ENCODE measurements around the gene GPX5.

Gene GPX5

DNA sequence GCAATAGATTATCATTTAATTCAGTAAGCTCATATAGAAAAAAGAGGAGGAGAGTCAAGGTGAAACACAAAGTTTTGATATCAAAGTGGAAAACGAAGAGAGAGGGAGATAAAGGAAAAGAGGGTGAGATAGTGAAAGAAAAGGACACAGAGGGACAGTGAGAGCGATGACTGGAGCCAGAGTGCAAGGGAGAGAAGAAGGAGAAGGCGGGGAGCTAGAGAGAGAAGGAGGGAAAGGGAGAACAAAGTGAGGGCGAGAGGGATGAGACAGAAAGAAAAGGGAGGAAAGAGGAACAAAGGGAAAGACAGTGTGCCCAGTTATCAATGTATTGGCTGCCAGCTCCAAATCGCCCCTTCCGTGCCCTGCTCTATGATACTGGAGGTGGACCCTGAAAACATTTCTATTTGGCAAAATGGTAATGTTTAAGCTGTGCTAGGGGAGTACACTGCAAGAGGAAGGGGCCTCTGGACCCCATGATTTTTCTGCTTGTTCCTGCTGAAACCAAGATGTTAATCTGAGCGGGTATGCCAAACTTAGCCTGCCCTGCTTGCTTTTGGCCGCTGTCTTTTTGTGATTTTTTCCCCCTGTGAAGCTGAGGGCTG is 27.8 kb downstream of the GPX5 start:
- no peak for DNase-seq (ENCODE audit: extremely low spot score, insufficient read length, low read depth)

DNA sequence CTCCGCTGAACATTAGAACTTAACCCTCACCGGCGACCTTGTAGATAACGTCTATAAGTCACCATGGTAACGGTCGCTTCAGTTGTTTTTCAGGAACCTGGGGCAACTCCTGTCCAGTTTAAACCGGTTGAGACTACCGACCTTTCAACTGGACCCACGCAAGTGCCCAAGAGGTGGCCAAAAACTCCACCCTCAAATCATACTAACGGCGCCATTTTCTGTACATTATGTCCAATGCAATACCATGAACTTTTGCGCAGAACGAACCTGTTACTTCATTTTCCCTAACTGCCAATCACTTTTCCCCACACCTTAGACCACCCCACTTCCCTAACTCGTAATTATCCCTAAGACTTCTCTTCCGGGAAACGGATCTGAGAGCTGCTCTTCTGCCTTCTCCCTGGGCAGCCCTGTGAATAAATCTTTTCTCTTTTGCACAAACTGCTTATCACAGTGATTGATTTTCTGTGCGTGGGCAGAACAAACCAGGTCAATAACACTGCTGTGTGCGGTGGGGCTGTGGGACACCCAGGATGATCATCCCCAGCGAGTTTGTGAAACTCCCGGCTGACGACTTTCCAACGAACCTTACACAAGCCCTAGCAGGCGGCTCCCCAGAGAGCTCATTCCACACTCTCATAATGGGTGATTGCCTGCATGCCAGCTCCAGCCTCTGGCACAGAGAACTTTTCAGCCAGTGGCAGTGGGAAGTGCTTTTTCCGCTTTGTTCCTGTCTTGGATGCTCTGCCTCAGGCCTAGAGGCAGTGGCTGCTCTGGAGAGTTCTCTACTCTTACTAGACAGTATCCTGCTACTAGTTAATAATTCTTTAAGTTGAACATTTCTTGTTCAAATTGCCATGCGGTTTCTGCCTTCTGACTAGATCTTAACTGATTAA is 28.6 kb downstream of the GPX5 start:
- DNase-seq (ENCODE audit: extremely low spot score, insufficient read length, low read depth) = no peak

More for the DNA sequence above, 27.8 kb downstream of the GPX5 start:
- no peak for FAIRE-seq

DNA sequence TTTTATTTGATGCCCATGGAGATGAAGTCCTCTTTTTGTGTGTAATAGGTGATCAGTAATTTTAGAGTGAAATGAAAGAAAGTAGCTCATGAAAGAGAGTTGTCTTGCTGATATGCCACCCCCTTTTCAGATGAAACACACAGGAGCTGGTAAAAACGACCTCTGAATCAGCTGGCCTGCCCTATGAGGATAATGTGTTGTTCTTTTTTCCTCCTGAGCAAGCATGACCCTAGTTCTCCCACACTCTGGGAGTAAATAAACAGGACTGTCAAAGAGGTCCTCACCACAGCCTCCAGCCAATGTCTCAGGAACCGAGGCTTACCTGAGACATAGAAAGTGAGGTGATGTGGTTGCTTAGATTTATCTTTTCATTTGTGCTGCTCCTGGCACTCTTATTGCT is 29.5 kb downstream of the GPX5 start:
- DNase-seq (ENCODE audit: extremely low spot score, insufficient read length, low read depth) (no peak), FAIRE-seq (no peak)

More for the DNA sequence above, 28.6 kb downstream of the GPX5 start:
- FAIRE-seq = no peak

DNA sequence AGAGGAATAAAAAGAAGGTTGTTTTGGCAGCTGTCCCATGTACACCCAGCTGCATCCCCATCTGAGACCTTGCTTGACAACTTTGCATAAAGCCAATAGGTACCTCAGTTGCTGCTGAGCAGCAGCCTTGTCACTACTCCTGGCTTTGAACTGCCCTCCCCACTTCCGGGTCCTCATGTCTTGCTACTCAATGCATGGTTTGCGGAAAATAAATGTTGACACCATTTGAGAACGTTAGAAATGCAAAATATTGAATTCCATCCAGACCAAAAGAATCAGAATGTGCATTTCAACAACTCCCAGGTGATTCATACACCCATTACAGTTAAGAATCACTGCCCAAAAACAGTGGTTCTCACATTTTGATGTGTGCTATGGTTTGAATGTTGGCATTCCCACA is 32.9 kb downstream of the GPX5 start:
- no peak for DNase-seq (ENCODE audit: extremely low spot score, insufficient read length, low read depth)
- FAIRE-seq = no peak

DNA sequence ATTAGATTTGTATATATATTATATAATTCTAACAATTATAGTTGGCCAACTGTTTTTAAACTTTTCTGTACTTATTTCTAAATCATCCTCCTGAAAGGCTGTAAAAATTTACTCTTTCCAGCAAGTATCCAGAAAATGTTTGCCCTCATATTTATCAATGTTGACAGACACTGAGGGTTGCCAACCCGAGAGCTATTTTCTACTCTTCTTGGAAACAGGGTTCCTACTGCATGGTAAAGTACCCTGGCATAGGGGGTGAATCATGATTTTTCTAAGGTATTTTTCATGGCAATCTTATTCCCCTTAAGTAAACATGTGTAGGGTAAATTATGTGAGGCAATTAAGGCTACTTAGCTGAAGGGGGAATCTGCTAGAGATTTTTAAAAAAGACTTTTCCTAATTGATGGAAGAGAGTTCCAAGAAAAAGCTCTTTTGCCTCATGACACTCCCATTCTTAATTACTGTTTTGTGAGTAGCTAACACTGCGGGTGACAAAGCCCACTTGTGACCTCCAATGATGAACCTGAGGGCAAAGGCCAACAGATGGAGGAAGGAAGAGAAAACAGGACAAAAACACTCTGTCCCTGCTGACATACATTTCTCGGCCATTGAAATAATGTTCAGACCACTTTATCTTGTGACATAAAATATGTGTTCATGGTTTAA is 37.9 kb downstream of the GPX5 start:
- no peak for DNase-seq (ENCODE audit: extremely low spot score, insufficient read length, low read depth)
- no peak for FAIRE-seq

DNA sequence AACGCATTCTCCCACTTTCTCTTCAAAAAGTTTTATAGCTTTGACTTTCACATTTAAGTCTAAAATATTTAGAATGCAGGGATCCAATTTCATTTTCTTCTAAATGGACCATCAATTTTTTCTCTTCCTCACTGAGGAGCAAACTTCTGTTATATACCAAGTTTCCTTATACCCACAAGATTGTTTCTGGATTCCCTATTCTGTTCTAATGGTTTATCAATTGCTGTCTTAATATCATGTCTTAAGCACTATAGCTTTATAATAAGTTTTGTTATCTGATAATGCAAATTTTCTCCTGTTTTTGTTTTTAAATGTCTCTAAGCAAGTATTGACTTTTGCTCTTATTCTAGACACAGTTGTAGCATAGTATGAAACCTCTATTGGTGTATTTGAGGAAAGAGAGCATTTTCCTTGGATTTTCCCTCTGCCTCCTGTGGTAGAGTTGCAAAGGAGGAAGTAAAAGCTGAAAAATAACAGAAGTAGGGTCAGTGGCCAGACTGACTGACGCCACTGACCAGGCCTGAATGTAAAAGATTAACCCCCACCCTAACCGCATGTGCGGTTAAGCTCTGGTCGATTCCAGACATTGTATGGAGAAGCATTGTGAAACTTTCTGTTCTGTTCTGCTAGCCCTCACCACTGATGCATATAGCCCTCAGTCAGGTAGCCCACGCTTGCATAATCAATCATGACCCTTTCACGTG is 40.3 kb downstream of the GPX5 start:
- DNase-seq (ENCODE audit: extremely low spot score, insufficient read length, low read depth) (no peak), FAIRE-seq (no peak)

DNA sequence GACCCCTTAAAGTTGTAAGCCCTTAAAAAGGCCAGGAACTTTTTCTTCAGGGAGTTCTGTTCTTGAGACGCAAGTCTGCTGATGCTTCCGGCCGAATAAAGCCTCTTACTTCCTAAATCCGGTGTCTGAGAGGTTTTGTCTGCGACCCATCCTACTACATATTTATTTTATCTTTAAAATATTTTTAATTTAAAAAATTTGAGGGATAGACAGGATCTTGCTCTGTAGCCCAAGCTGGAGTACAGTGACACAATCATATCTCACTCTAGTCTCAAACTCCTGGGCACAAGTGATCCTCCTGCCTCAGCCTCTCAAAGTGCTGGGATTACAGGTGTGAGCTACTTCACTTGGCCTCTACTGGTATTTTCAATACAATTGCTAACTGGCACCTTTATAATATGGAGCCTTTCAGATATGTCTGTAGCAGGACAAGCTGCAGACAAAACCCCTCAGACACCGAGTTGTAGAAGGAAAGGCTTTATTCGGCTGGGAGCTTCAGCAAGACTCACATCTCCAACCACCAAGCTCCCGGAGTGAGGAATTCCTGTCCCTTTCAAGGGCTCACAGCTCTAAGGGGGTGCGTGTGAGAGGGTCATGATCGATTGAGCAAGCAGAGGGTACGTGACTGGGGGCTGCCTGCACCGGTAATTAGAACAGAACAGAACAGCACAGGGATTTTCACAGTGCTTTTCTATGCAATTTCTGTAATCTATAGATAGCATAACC is 41.0 kb downstream of the GPX5 start:
- no peak for DNase-seq (ENCODE audit: extremely low spot score, insufficient read length, low read depth)
- FAIRE-seq = no peak

DNA sequence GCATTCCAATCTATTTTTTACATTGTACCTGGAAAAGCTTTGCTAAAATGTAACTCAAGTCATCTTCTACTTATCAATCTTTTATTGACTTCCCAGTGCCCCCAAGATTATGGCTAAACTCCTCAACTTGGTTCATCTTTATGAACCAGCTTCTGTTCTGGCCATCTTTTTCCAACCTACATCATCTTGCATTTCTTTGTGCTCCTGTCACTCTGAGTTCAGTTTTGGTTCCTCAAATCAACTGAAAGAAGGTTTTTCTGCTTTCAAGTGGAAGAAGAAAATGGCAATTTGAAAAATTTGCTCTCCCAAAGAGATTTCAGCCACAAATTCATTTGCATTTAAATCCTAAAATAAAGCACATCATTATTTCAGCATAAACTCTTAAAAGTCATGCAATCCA is 41.8 kb downstream of the GPX5 start:
- no peak for FAIRE-seq

DNA sequence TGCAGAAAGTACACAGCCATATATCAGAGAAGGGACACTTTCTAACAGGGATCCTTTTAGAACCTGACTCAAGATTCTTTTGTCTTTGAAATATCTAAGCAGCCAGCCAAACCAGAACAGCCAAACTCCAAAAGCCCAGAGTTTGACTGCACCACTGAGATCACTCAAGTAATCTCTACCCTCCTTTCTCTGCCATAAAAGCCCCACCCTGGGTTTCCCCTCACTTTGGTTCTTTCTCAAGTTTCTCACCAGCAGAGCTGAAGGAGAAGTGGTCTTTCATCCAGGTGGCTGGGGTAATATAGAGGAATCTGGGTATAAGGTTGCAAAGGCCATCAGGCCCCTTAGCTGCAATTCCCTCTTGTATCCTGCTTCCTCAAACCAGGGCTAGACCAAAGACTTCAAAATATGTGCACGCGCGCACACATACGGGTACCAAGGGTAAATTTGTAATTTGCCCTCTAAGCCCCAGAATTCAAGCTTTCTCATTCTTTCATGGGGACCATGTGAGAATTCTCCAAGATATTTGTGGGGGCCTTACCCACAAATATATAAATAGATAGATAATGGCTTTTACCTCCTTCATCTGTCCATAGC is 42.9 kb downstream of the GPX5 start:
- no peak for DNase-seq (ENCODE audit: extremely low spot score, insufficient read length, low read depth)
- no peak for FAIRE-seq

More for the DNA sequence above, 41.8 kb downstream of the GPX5 start:
- DNase-seq (ENCODE audit: extremely low spot score, insufficient read length, low read depth) = no peak

DNA sequence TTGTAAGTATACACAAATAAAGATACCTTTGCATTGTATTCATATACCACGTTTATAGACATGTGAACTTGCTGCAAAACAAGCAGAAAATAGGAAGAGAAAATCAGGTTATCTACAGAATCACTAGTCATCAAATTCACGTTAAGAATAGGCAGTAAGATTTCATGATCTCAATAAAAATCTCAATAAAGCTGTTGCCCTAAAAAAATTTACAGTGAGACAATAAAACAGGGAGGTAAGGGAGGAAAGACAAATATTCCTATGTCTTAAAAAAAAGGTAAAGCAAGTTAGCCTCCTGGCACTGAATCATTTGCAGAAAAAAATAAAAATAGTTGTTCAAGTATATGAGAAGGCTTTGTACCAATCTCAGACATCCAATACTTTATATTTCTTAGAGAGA is 44.1 kb downstream of the GPX5 start:
- no peak for FAIRE-seq
- no peak for DNase-seq (ENCODE audit: extremely low spot score, insufficient read length, low read depth)

DNA sequence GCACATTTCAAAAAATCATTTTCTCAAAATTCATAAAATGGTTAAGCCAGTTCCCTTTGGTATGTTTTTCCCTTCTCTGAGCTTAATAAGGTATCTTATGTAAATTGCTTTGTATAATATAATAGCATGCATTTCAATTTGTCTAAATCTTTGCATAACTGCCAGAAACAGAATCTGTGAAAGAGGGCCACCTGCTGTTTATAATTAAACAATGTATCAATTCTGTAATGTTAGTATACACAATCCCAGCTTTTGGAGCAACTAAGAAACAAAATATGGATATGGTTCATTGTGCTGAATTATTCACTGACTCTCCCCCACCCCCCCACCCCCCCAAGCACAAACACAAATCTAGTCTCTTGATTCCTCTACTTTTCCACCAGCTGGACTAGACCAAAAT is 54.8 kb downstream of the GPX5 start:
- DNase-seq (ENCODE audit: extremely low spot score, insufficient read length, low read depth) (no peak), FAIRE-seq (no peak)

DNA sequence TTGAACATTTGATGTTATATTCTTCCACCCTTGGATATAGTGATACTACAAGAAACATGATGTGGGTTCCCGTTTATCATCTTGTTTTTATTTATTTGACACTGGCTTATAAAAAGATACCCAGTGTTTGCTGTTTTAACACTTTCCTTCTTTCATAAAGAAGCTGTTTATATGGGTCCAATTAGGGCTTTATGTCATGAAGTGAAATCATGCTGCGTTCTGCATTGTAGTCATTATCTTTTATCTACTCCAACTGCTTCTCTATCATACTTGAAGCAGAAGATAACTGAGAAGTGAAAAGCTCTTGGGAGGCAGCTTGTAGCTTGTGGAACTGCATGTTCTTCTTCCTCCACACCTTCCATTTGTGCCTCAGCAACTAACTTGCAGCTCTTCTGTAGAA is 57.8 kb downstream of the GPX5 start:
- FAIRE-seq = no peak
- no peak for DNase-seq (ENCODE audit: extremely low spot score, insufficient read length, low read depth)

Measured in GM18507 (cell line).